AG04450 (cell line): Measurements from ENCODE around the gene RPL35. TPM values are rescaled to one million over a fixed set of nuclear protein-coding genes. Genes with fewer than 3 reads are reported as not detected.
A peak's percentile ranks its signal among the peaks of the same experiment; 100 is the strongest.

ENCODE experiments used
- CTCF ChIA-PET: fragments of 300-600, 350-600 bp; formaldehyde crosslinking; extraction: SDS; loops from one replicate; lab custom pipeline; 2022; ENCODE audit warnings: antibody characterized with exemption, inconsistent platforms; lab: Charles Lee
- POLR2A ChIA-PET: fragments of 350-600 bp; formaldehyde crosslinking; extraction: SDS; loops from one replicate; lab custom pipeline; 2021; ENCODE audit warnings: antibody characterized with exemption, inconsistent platforms; lab: Yijun Ruan, JAX
- DNase-seq: peaks from one replicate; pipeline ENCODE4 v3.0.0-alpha.2; 2011; ENCODE audit warnings: low read depth, low spot score
- H3K27ac ChIP-seq: one replicate; pipeline ENCODE4 v1.5.1; 2012; ENCODE audit warnings: low read depth, low read length, control low read depth
- H3K27me3 ChIP-seq: one replicate; pipeline ENCODE4 v1.6.0; 2012; ENCODE audit warnings: low read length; ENCODE audit not compliant: control insufficient read depth, insufficient read depth
- H3K4me3 ChIP-seq: 2 replicates; pipeline ENCODE4 v1.5.1; 2011; ENCODE audit warnings: mild to moderate bottlenecking, low read depth, low read length, control low read depth
- H3K9me3 ChIP-seq: 2 replicates; pipeline ENCODE4 v1.5.1; 2012; ENCODE audit warnings: low read length; ENCODE audit not compliant: control insufficient read depth, insufficient read depth
- CTCF ChIP-seq: IDR thresholded peaks from 2 replicates; pipeline ENCODE4 v1.5.1; 2011; ENCODE audit warnings: low read depth, low read length, control low read depth, inconsistent platforms
- polyA plus RNA-seq: library from polyadenylated mRNA; depleted of rRNA; stranded (reverse); fragments of >200 nt; gene quantifications from 2 replicates; pipeline ENCODE4 v1.2.3, GENCODE V29; 2011

RPL35 gene
- polyA plus RNA-seq, 1 experiment = 2,283 TPM

- ChIA-PET CTCF (interaction anchor here (0.5 to 3.0 kb wide), 7 partner anchors 26 to 285 kb away, joined by 3 to 16 read pairs (median 6); partner anchors contain the start of genes NR6A1, OLFML2A and WDR38), POLR2A (interaction anchor here (0.9 kb wide), 1 partner anchor 39 kb away, joined by 3 read pairs; no protein-coding TSS in a partner anchor)
- H3K4me3 ChIP-seq = no peak overlapping the region
- DNase-seq = no peak
- H3K27ac ChIP-seq = peak overlapping the region; percentile 98
- TF ChIP-seq CTCF = no peak
- H3K27me3 ChIP-seq = no peaks in the 10 kb centered on the region
- peaks cover 9% of the 10 kb centered on the region; the same call in 1 of the 2 replicates for H3K9me3 ChIP-seq
Measured at GRCh38 chr9:124813501-124814163, 48.1 kb downstream of the RPL35 start.

- peak overlapping the region; percentile 98 for H3K27ac ChIP-seq
- no peaks in the 10 kb centered on the region for H3K27me3 ChIP-seq
- no peak overlapping the region for H3K4me3 ChIP-seq
- TF ChIP-seq CTCF = no peak
- CTCF ChIA-PET = interaction anchor here (0.7 to 3.0 kb wide), 7 partner anchors 27 to 81 kb away, joined by 3 to 16 read pairs (median 7); partner anchors contain the start of genes NR6A1, OLFML2A and WDR38
- POLR2A ChIA-PET = interaction anchor here (3.4 kb wide), 1 partner anchor 33 kb away, joined by 27 read pairs; no protein-coding TSS in a partner anchor
- no peak for DNase-seq
- peaks cover 9% of the 10 kb centered on the region; the same call in 1 of the 2 replicates for H3K9me3 ChIP-seq
Measured at GRCh38 chr9:124813041-124813440, 48.7 kb downstream of the RPL35 start.

- Histone ChIP-seq H3K27ac (peak overlapping the region; percentile 98), H3K4me3 (no peak overlapping the region), H3K27me3 (no peaks in the 10 kb centered on the region), H3K9me3 (peaks cover 9% of the 10 kb centered on the region; the same call in 1 of the 2 replicates)
- peak; percentile 18; the same call in 1 of the 2 replicates for TF ChIP-seq CTCF
- peak; percentile 95 for DNase-seq
- POLR2A ChIA-PET = interaction anchor here (0.5 to 3.4 kb wide), 7 partner anchors 11 to 38 kb away, joined by 3 to 27 read pairs (median 3); partner anchors contain the start of gene OLFML2A
- CTCF ChIA-PET = interaction anchor here (1.0 to 3.0 kb wide), 3 partner anchors 27 to 41 kb away, joined by 4 to 10 read pairs (median 7); partner anchors contain the start of gene WDR38
Measured at GRCh38 chr9:124812441-124812876, 49.3 kb downstream of the RPL35 start.

GRCh38 chr9:124810663-124811355, 50.9 kb downstream of the RPL35 start:
- POLR2A ChIA-PET = interaction anchor here (0.6 to 3.4 kb wide), 6 partner anchors 18 to 33 kb away, joined by 3 to 27 read pairs (median 4); partner anchors contain the start of gene OLFML2A
- no peak overlapping the region for H3K4me3 ChIP-seq
- DNase-seq = peak; percentile 69

More at GRCh38 chr9:124810663-124811355, 50.9 kb downstream of the RPL35 start:
- TF ChIP-seq CTCF = no peak; the same call in 1 of the 2 replicates
- CTCF ChIA-PET = interaction anchor here (0.8 to 2.2 kb wide), 5 partner anchors 33 to 42 kb away, joined by 3 to 7 read pairs (median 4); partner anchors contain the start of genes NR6A1 and WDR38
- Histone ChIP-seq H3K27ac (peak overlapping the region; percentile 98), H3K9me3 (peaks cover 9% of the 10 kb centered on the region; the same call in 1 of the 2 replicates), H3K27me3 (no peaks in the 10 kb centered on the region)
